ENCODE measurements around the gene CTNND2.

The CTNND2 gene

GRCh38 chr5:11483630-11484029 is 420.6 kb downstream of the CTNND2 start:
- Histone ChIP-seq H3K27ac (ENCODE audit: low read depth, low read length, severe bottlenecking) (no peak overlapping the region), H3K36me3 (ENCODE audit: control insufficient read depth, insufficient read depth, low read length) (no peaks in the 10 kb centered on the region), H3K9me3 (ENCODE audit: control insufficient read depth, low read length) (no peaks in the 10 kb centered on the region), H3K4me1 (ENCODE audit: control insufficient read depth, insufficient read depth, low read length, poor library complexity, severe bottlenecking) (no peaks in the 10 kb centered on the region), H3K4me3 (ENCODE audit: extremely low read depth, insufficient read depth, low read length, poor library complexity, severe bottlenecking) (no peak overlapping the region)
- WGBS, 2 experiments (ENCODE audit: insufficient coverage in 2 of 2) = 88 to 93% methylated on average over 5 of the region's 5 CpGs

- Histone ChIP-seq H3K4me1 (ENCODE audit: control insufficient read depth, insufficient read depth, low read length, poor library complexity, severe bottlenecking) (no peaks in the 10 kb centered on the region), H3K4me3 (ENCODE audit: extremely low read depth, insufficient read depth, low read length, poor library complexity, severe bottlenecking) (no peak overlapping the region), H3K9me3 (ENCODE audit: control insufficient read depth, low read length) (no peaks in the 10 kb centered on the region), H3K36me3 (ENCODE audit: control insufficient read depth, insufficient read depth, low read length) (no peaks in the 10 kb centered on the region), H3K27ac (ENCODE audit: low read depth, low read length, severe bottlenecking) (no peak overlapping the region)
- WGBS, 2 experiments (ENCODE audit: insufficient coverage in 2 of 2) = 94 to 100% methylated on average over 3 to 4 of the region's 4 CpGs
Measured at GRCh38 chr5:11482011-11482410, 422.2 kb downstream of the CTNND2 start.

DNA sequence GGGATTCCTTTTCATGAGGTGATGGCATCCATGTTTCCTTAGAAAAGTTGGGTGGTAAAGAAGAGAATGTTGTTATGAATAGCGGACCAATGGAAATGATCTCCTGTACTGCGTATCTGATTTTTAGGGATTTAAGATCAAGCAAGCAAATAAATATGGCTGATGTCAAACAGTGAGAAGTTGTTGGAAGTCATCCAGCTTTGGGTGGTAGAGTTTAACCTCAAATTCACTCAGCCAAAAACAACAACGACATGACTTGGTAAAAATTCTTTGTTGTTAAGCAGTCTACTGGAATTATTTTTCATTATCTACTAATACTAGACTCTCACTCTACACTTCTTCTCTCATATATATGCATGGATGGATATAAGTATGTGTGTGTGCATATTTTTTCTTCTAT is 426.5 kb downstream of the CTNND2 start:
- Histone ChIP-seq H3K9me3 (ENCODE audit: control insufficient read depth, low read length) (no peaks in the 10 kb centered on the region), H3K4me1 (ENCODE audit: control insufficient read depth, insufficient read depth, low read length, poor library complexity, severe bottlenecking) (no peaks in the 10 kb centered on the region), H3K27ac (ENCODE audit: low read depth, low read length, severe bottlenecking) (no peak overlapping the region), H3K4me3 (ENCODE audit: extremely low read depth, insufficient read depth, low read length, poor library complexity, severe bottlenecking) (no peak overlapping the region), H3K36me3 (ENCODE audit: control insufficient read depth, insufficient read depth, low read length) (no peaks in the 10 kb centered on the region)
- WGBS, 2 experiments (ENCODE audit: insufficient coverage in 2 of 2) = 100% methylated on average over 2 of the region's 3 CpGs

GRCh38 chr5:11476866-11477265 is 427.4 kb downstream of the CTNND2 start:
- WGBS, 2 experiments (ENCODE audit: insufficient coverage in 2 of 2) = 83% methylated on average over 1 to 2 of the region's 2 CpGs
- no peaks in the 10 kb centered on the region for H3K36me3 ChIP-seq (ENCODE audit: control insufficient read depth, insufficient read depth, low read length)

DNA sequence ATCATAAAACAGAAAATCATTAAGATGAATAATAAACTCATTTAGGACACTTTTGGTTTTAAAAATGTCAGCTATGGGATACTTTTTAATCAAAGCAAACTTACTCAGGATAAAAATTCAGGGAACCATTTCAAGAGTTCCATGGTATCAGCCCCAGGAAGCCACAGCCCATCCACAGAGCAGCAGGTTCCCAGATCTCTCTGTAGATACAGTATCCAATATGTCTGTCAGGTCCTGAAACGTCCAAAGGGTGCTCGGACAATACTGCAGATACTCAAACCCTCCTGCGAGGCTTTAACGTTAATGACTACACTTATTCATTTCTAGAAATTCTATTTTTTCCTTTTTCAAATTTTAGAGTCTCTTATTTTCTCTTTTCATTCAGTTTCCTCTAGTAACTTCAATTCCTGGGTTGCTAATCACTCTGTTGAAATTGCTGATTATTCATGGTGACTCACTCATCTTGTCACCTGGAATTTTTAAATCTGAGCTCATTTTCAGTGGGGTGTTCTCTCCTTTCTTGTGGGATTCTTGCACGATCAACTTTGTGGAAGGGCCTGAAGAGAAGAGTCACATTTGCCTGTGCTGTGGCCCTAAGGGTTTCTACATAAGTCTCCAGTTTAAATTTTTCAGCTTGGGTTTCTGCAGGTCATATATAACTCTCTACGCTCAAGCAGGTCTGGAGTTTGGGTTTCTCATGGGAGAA is 435.8 kb downstream of the CTNND2 start:
- Histone ChIP-seq H3K27ac (ENCODE audit: low read depth, low read length, severe bottlenecking) (no peak overlapping the region), H3K36me3 (ENCODE audit: control insufficient read depth, insufficient read depth, low read length) (no peaks in the 10 kb centered on the region), H3K4me1 (ENCODE audit: control insufficient read depth, insufficient read depth, low read length, poor library complexity, severe bottlenecking) (no peaks in the 10 kb centered on the region), H3K4me3 (ENCODE audit: extremely low read depth, insufficient read depth, low read length, poor library complexity, severe bottlenecking) (no peak overlapping the region), H3K9me3 (ENCODE audit: control insufficient read depth, low read length) (no peaks in the 10 kb centered on the region)
- WGBS, 2 experiments (ENCODE audit: insufficient coverage in 2 of 2) = 82 to 87% methylated on average over 4 to 6 of the region's 6 CpGs

More at GRCh38 chr5:11476866-11477265, 427.4 kb downstream of the CTNND2 start:
- H3K9me3 ChIP-seq (ENCODE audit: control insufficient read depth, low read length) = no peaks in the 10 kb centered on the region
- no peak overlapping the region for H3K27ac ChIP-seq (ENCODE audit: low read depth, low read length, severe bottlenecking)
- no peaks in the 10 kb centered on the region for H3K4me1 ChIP-seq (ENCODE audit: control insufficient read depth, insufficient read depth, low read length, poor library complexity, severe bottlenecking)
- no peak overlapping the region for H3K4me3 ChIP-seq (ENCODE audit: extremely low read depth, insufficient read depth, low read length, poor library complexity, severe bottlenecking)

DNA sequence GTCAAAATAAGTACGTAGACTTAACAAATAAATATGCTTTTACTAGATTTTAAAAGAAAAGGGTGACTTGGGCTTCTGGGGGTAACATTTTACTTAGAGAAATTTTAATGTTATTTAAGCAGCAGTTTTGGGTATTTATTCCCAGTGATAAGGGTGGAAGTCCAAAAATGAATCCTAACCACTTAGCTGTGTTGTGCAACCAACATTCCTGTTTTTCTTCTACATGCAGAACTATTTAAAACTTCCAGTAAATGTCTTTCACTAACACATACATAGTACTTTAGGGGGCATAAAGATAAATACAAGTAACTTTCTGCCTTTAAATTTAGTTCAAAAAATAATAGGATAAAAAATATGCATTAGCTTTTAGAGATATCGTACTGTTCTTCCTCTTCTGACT is 436.7 kb downstream of the CTNND2 start:
- H3K9me3 ChIP-seq (ENCODE audit: control insufficient read depth, low read length) = no peaks in the 10 kb centered on the region
- H3K36me3 ChIP-seq (ENCODE audit: control insufficient read depth, insufficient read depth, low read length) = no peaks in the 10 kb centered on the region
- WGBS, 2 experiments (ENCODE audit: insufficient coverage in 2 of 2) = no CpG with 5 or more reads among the region's 2 CpGs
- H3K27ac ChIP-seq (ENCODE audit: low read depth, low read length, severe bottlenecking) = no peak overlapping the region
- H3K4me3 ChIP-seq (ENCODE audit: extremely low read depth, insufficient read depth, low read length, poor library complexity, severe bottlenecking) = no peak overlapping the region
- H3K4me1 ChIP-seq (ENCODE audit: control insufficient read depth, insufficient read depth, low read length, poor library complexity, severe bottlenecking) = no peaks in the 10 kb centered on the region

- H3K4me1 ChIP-seq (ENCODE audit: control insufficient read depth, insufficient read depth, low read length, poor library complexity, severe bottlenecking) = no peaks in the 10 kb centered on the region
- no peaks in the 10 kb centered on the region for H3K9me3 ChIP-seq (ENCODE audit: control insufficient read depth, low read length)
- WGBS, 2 experiments (ENCODE audit: insufficient coverage in 2 of 2) = 88 to 100% methylated on average over 1 of the region's 2 CpGs
- no peak overlapping the region for H3K4me3 ChIP-seq (ENCODE audit: extremely low read depth, insufficient read depth, low read length, poor library complexity, severe bottlenecking)
- no peaks in the 10 kb centered on the region for H3K36me3 ChIP-seq (ENCODE audit: control insufficient read depth, insufficient read depth, low read length)
- no peak overlapping the region for H3K27ac ChIP-seq (ENCODE audit: low read depth, low read length, severe bottlenecking)
Measured at GRCh38 chr5:11459716-11460115, 444.5 kb downstream of the CTNND2 start.

- WGBS, 2 experiments (ENCODE audit: insufficient coverage in 2 of 2) = no CpG with 5 or more reads among the region's 2 CpGs
- Histone ChIP-seq H3K9me3 (ENCODE audit: control insufficient read depth, low read length) (no peaks in the 10 kb centered on the region), H3K4me3 (ENCODE audit: extremely low read depth, insufficient read depth, low read length, poor library complexity, severe bottlenecking) (no peak overlapping the region), H3K36me3 (ENCODE audit: control insufficient read depth, insufficient read depth, low read length) (no peaks in the 10 kb centered on the region), H3K4me1 (ENCODE audit: control insufficient read depth, insufficient read depth, low read length, poor library complexity, severe bottlenecking) (no peaks in the 10 kb centered on the region), H3K27ac (ENCODE audit: low read depth, low read length, severe bottlenecking) (no peak overlapping the region)
Measured at GRCh38 chr5:11455505-11455904, 448.7 kb downstream of the CTNND2 start.

GRCh38 chr5:11452852-11453251 is 451.4 kb downstream of the CTNND2 start:
- Histone ChIP-seq H3K9me3 (ENCODE audit: control insufficient read depth, low read length) (no peaks in the 10 kb centered on the region), H3K36me3 (ENCODE audit: control insufficient read depth, insufficient read depth, low read length) (no peaks in the 10 kb centered on the region), H3K27ac (ENCODE audit: low read depth, low read length, severe bottlenecking) (no peak overlapping the region), H3K4me1 (ENCODE audit: control insufficient read depth, insufficient read depth, low read length, poor library complexity, severe bottlenecking) (no peaks in the 10 kb centered on the region), H3K4me3 (ENCODE audit: extremely low read depth, insufficient read depth, low read length, poor library complexity, severe bottlenecking) (no peak overlapping the region)
- no CpG with 5 or more reads among the region's 2 CpGs for WGBS, 2 experiments (ENCODE audit: insufficient coverage in 2 of 2)

DNA sequence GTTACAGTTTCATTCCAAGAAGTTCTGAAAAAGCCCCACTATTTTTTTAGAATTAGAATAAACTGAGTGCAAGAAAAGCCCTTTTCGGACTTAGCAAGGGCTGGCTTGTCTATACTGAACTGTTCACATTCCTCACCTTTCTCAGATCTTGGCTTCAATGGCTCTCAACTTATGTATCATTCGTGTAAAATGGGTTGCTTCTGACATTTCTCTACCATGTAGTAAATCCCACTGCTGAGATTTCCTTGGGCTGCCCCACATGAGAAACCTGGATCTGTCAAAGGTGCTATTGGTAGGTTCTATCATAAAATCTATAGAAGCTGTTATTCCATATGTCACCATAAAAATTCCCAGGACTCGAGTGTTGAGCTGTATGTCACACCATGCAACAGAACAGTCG is 454.3 kb downstream of the CTNND2 start:
- no peaks in the 10 kb centered on the region for H3K36me3 ChIP-seq (ENCODE audit: control insufficient read depth, insufficient read depth, low read length)
- H3K9me3 ChIP-seq (ENCODE audit: control insufficient read depth, low read length) = no peaks in the 10 kb centered on the region
- no peak overlapping the region for H3K27ac ChIP-seq (ENCODE audit: low read depth, low read length, severe bottlenecking)
- H3K4me3 ChIP-seq (ENCODE audit: extremely low read depth, insufficient read depth, low read length, poor library complexity, severe bottlenecking) = no peak overlapping the region
- WGBS, 2 experiments (ENCODE audit: insufficient coverage in 2 of 2) = 80 to 100% methylated on average over 1 to 2 of the region's 4 CpGs
- H3K4me1 ChIP-seq (ENCODE audit: control insufficient read depth, insufficient read depth, low read length, poor library complexity, severe bottlenecking) = no peaks in the 10 kb centered on the region

GRCh38 chr5:11449217-11449616 is 455.0 kb downstream of the CTNND2 start:
- Histone ChIP-seq H3K9me3 (ENCODE audit: control insufficient read depth, low read length) (no peaks in the 10 kb centered on the region), H3K4me3 (ENCODE audit: extremely low read depth, insufficient read depth, low read length, poor library complexity, severe bottlenecking) (no peak overlapping the region), H3K4me1 (ENCODE audit: control insufficient read depth, insufficient read depth, low read length, poor library complexity, severe bottlenecking) (no peaks in the 10 kb centered on the region), H3K27ac (ENCODE audit: low read depth, low read length, severe bottlenecking) (no peak overlapping the region), H3K36me3 (ENCODE audit: control insufficient read depth, insufficient read depth, low read length) (no peaks in the 10 kb centered on the region)
- WGBS, 2 experiments (ENCODE audit: insufficient coverage in 2 of 2) = 73 to 88% methylated on average over 3 of the region's 4 CpGs

Measured in mesodermal cell (in vitro differentiated cells).